ENCODE results near the gene DMBT1.
"Not testable (repeated sequence)": the region's sequence is repeated elsewhere in the genome, so short reads cannot be mapped to it uniquely, and the experiment has no call there.

Gene DMBT1

GRCh38 chr10:122549636-122550035 lies 10.9 kb upstream of the DMBT1 start:
- DNase-seq: no peak

GRCh38 chr10:122550427-122550826 lies 10.1 kb upstream of the DMBT1 start:
- DNase-seq: no peak

DNA sequence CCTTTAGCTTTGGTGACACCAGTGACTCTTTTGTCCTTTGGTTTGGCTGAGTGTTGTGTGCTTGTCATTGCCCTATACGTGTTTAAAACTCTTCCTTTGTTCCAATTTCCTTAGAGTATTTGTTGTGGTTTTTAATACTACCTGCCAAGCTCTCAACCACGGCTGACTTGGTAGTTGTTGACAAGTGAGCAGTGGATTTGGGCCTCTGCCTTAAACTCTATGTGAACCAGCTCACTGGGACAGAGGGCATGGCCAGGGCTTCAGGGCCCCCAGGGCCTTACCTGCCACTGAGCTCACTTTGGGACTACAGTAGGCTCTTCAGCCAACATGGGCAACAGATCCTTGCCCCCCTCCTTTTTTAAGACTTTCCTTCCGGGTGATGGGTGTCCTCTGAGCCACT lies 9.6 kb upstream of the DMBT1 start:
- DNase-seq: no peak

GRCh38 chr10:122551450-122551849 lies 9.1 kb upstream of the DMBT1 start:
- no peak for DNase-seq

DNA sequence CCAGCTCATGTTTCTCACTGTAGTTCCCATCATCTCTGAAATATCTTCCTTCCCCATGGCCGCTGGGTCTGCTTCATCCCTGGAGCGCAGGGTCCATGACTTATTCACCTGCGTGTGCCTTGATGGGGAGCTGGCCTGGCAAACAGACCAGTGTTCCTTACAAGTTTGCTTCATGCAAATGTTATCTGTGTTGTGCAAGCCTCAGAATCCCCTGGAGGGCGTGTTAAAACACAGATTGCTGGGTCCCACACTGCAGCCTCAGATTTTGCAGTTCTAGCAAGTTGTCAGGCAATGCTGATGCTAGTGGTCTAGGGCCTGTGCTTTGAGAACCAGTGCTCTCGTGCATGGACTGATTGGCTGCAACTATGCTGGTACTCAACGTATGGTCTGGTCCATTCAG lies 7.2 kb upstream of the DMBT1 start:
- DNase-seq: no peak

- no peak for DNase-seq
These were observed 6.2 kb upstream of the DMBT1 start for GRCh38 chr10:122554131-122555036.

GRCh38 chr10:122555442-122555841 lies 5.1 kb upstream of the DMBT1 start:
- no peak for DNase-seq

GRCh38 chr10:122557516-122557915 lies 3.0 kb upstream of the DMBT1 start:
- no peak for DNase-seq

DNA sequence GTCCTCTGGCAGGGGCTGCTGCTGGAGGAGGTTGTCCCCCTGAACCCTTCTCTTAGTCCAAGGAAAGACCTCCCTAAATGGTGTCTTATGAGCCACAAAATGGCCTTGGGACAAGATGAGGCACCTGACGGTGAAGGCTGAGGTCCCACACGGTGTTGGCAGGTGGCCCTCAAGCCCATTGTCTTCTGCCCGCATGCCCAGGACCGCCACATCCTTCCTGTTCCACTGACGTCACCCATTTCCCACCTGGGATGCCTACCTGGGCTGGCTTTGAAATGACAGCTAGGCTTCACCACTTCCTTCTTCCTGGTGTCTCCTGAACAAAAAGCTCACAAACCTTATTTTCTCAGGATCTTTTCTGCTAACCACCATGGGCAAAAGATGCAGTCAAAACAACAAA lies 2.1 kb upstream of the DMBT1 start:
- no peak for DNase-seq

GRCh38 chr10:122559228-122559627 lies 1.3 kb upstream of the DMBT1 start:
- DNase-seq: no peak

GRCh38 chr10:122561212-122561611 lies 658 bp downstream of the DMBT1 start:
- DNase-seq: no peak

GRCh38 chr10:122561792-122562191 lies 1.2 kb downstream of the DMBT1 start:
- DNase-seq: no peak

DNA sequence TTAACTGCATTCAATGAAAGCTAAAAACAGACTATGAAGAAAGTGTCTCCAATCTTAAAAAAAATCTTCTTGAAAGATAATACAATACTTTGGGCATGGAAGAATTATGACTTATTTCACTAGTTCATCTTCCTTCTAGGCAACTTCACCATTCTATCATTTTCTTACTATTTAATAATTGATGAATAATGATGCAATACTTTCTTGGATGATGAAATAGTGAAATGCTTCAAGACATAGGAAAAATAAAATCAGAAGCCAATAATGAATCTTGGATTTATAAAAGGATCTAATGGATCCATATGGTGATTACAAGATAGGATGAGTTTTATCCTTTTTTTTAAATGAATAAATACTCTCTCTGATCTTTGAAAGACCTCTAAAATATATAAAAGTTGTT lies 4.4 kb downstream of the DMBT1 start:
- DNase-seq: no peak

GRCh38 chr10:122565766-122566206 lies 5.2 kb downstream of the DMBT1 start:
- peak; percentile 76 for DNase-seq

DNA sequence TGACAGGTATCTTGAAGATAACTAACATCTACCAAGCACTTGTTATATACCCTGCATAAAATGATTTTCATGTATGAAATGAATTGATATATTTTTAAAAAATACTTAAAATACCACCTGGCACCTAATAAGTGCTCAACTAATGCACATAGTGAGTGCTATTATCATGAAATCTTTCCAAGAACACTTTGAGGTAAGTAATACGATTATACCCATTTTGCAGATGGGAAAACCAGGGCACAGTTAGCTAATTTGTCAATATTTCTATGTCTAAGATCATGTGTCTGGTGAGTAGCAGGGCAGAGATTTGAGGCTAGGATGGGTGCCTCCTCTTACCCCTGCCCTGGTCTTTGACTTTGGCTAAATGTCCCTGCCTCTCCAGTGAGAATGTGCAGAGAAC lies 6.1 kb downstream of the DMBT1 start:
- DNase-seq: no peak

- peak; percentile 4 for DNase-seq
These were observed 6.6 kb downstream of the DMBT1 start for GRCh38 chr10:122567056-122567660.

DNA sequence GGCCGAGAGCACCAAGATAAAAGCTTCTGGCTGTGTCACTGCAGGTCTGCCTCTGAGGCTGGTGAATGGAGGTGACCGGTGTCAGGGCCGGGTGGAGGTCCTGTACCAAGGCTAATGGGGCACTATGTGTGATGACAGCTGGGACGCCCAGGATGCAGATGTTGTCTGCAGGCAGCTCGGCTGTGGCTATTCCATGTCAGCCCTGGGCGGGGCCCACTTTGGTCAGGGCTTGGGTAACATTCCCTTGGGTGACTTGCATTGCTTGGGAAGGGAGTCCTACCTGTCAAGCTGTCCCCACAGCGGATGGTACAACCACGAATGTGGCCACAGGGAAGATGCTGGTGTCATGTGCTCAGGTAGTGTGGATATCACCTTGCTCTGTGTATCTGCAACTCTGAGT lies 8.0 kb downstream of the DMBT1 start:
- no peak for DNase-seq

GRCh38 chr10:122570920-122571319 lies 10.4 kb downstream of the DMBT1 start:
- DNase-seq: no peak

DNA sequence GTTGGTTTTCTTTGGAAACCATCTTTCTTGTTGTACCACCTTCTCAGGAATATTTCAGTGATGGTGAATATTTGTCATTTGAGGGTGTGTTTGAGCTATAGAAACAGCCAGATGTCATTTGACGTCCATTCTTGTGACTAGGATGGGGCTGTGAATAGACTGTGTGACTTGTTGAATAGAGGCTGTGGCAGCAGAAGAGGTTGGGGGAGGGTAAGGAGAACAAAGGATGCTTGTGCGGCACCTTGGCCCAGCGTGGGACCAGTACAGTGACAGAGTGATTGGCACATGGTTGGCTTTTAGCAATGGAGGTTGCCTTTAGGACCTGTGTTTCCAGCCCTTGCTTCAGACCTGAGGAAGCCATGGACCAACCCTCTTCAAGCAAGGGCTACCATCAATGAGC lies 11.3 kb downstream of the DMBT1 start:
- no peak for DNase-seq

GRCh38 chr10:122575776-122576175 lies 15.2 kb downstream of the DMBT1 start:
- DNase-seq: no peak

DNA sequence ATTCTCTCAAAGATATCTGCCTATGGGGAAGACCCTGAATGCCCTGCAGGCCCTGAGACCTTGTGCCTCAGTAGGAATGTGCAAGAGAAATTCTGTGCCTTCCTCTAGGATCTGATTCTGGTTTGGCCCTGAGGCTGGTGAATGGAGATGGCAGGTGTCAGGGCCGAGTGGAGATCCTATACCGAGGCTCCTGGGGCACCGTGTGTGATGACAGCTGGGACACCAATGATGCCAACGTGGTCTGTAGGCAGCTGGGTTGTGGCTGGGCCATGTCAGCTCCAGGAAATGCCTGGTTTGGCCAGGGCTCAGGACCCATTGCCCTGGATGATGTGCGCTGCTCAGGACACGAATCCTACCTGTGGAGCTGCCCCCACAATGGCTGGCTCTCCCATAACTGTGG lies 15.7 kb downstream of the DMBT1 start:
- DNase-seq: no peak

GRCh38 chr10:122577311-122577885 lies 16.8 kb downstream of the DMBT1 start:
- no peak for DNase-seq

GRCh38 chr10:122586070-122586469 lies 25.5 kb downstream of the DMBT1 start:
- DNase-seq: not testable (repeated sequence)

GRCh38 chr10:122587098-122587760 lies 26.7 kb downstream of the DMBT1 start:
- no peak for DNase-seq

All from HCEC 1CT (cell line).